ENCODE results near the gene MARCHF5. TPM values are rescaled to one million over a fixed set of nuclear protein-coding genes. Genes with fewer than 3 reads are reported as not detected.

Gene MARCHF5, protein sequence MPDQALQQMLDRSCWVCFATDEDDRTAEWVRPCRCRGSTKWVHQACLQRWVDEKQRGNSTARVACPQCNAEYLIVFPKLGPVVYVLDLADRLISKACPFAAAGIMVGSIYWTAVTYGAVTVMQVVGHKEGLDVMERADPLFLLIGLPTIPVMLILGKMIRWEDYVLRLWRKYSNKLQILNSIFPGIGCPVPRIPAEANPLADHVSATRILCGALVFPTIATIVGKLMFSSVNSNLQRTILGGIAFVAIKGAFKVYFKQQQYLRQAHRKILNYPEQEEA
- polyA plus RNA-seq (2012; ENCODE audit: insufficient read length, low read depth): 24.7 TPM

DNA sequence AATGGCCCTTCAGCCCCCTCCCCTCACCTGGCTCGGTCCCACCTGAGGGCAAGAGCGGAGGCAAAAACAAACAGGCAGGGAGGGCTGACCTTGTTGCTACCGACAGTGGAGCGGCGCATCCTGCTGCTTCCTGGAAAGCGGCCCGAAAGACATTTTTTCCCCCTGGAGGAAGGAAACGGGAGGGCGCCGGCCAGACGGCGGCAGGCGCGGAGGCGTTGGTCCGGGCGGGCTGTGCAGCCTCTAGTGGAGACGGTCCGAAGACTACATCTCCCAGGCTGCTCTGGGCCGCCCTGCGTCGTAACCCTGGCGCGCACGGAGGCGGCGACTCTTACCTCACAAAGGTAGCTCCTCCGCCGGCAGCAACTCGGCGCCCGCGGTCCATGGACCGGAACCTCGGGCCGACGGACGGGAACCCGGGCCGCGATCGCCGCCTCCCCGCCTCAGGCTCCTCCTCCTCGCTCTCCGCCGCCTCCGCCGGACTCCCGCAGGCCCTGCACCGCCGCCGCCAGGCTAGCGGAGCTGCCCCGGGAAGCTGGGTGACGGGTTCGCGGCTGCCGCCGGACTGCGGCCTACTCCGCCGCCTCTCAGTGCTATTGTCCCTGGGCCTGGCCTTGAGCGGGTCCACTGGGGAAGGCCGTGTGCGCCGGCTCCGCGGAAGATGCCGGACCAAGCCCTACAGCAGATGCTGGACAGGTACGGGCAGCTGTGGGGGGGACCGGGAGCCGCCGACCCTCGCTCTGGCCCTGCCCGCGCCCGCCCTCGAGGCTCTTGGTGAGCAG, at the start of gene MARCHF5, which contains the start of gene CPEB3:
TSS of gene MARCHF5 (plus strand) at position 331 of the 779 bp plus-strand sequence. CDS start at position 659, 328 bp downstream.
TSS of gene CPEB3 (minus strand) at position 242 of the 779 bp plus-strand sequence. CDS start 50,728 bp downstream, outside the sequence.
- TF ChIP-seq POLR2AphosphoS5 (IDR thresholded peaks at IDR 0.05; ENCODE audit: low read depth, low read length) (peak; percentile 62), REST (IDR thresholded peaks at IDR 0.05; ENCODE audit: insufficient read depth in 1 of 2, low read depth in 2 of 2, low read length in 2 of 2) (no peak), FOXP2 (optimal IDR thresholded peaks at IDR 0.05; ENCODE audit: borderline replicate concordance, extremely low read depth, extremely low read length, insufficient read depth) (peak; percentile 76)

DNA sequence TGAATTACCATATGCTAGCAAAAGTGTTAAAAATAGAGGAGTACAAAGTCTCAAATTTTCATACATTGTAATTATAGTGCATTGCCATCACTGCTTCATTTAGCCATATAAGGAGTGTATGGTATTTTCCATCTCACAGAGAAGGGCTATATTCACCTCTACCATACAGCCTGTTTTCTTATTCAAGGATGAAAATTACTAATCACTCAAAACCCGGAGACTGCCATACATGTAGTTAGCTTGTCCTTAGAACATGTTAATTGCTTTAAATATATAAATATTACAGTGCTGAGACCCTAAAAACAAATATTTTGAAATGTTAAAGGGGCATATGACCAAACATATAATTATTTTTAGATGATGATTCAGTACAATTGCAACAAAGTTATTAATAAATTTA, 49.5 kb upstream of the MARCHF5 start:
- TF ChIP-seq SIN3A (IDR thresholded peaks at IDR 0.05; ENCODE audit: borderline replicate concordance, insufficient read depth, low read length): no peak
- TF ChIP-seq TAF1 (IDR thresholded peaks at IDR 0.05; ENCODE audit: borderline replicate concordance, insufficient read depth, low read length): no peak
- no peak for TF ChIP-seq REST (IDR thresholded peaks at IDR 0.05; ENCODE audit: insufficient read depth in 1 of 2, low read depth in 2 of 2, low read length in 2 of 2)
- no peak for TF ChIP-seq FOXP2 (optimal IDR thresholded peaks at IDR 0.05; ENCODE audit: borderline replicate concordance, extremely low read depth, extremely low read length, insufficient read depth)
- no peak for TF ChIP-seq POLR2AphosphoS5 (IDR thresholded peaks at IDR 0.05; ENCODE audit: low read depth, low read length)

- TF ChIP-seq REST (IDR thresholded peaks at IDR 0.05; ENCODE audit: insufficient read depth in 1 of 2, low read depth in 2 of 2, low read length in 2 of 2) (no peak), POLR2AphosphoS5 (IDR thresholded peaks at IDR 0.05; ENCODE audit: low read depth, low read length) (no peak), TAF1 (IDR thresholded peaks at IDR 0.05; ENCODE audit: borderline replicate concordance, insufficient read depth, low read length) (no peak), SIN3A (IDR thresholded peaks at IDR 0.05; ENCODE audit: borderline replicate concordance, insufficient read depth, low read length) (no peak), FOXP2 (optimal IDR thresholded peaks at IDR 0.05; ENCODE audit: borderline replicate concordance, extremely low read depth, extremely low read length, insufficient read depth) (no peak)
These were observed 48.6 kb upstream of the MARCHF5 start for GRCh38 chr10:92242380-92242779.

GRCh38 chr10:92242910-92243671, 47.9 kb upstream of the MARCHF5 start:
- TF ChIP-seq POLR2AphosphoS5 (IDR thresholded peaks at IDR 0.05; ENCODE audit: low read depth, low read length) (no peak), REST (IDR thresholded peaks at IDR 0.05; ENCODE audit: insufficient read depth in 1 of 2, low read depth in 2 of 2, low read length in 2 of 2) (no peak), SIN3A (IDR thresholded peaks at IDR 0.05; ENCODE audit: borderline replicate concordance, insufficient read depth, low read length) (no peak), TAF1 (IDR thresholded peaks at IDR 0.05; ENCODE audit: borderline replicate concordance, insufficient read depth, low read length) (no peak; the same call in 1 of the 2 replicates), FOXP2 (optimal IDR thresholded peaks at IDR 0.05; ENCODE audit: borderline replicate concordance, extremely low read depth, extremely low read length, insufficient read depth) (no peak)
